SIG-M5 (cell line): ENCODE data around the gene TAOK1.
"Not testable (repeated sequence)": the region's sequence is repeated elsewhere in the genome, so short reads cannot be mapped to it uniquely, and the experiment has no call there.

Experiments used
- DNase-seq: peaks from one replicate; lab custom pipeline; 2025; lab: John Stamatoyannopoulos, UW

TAOK1 gene

DNA sequence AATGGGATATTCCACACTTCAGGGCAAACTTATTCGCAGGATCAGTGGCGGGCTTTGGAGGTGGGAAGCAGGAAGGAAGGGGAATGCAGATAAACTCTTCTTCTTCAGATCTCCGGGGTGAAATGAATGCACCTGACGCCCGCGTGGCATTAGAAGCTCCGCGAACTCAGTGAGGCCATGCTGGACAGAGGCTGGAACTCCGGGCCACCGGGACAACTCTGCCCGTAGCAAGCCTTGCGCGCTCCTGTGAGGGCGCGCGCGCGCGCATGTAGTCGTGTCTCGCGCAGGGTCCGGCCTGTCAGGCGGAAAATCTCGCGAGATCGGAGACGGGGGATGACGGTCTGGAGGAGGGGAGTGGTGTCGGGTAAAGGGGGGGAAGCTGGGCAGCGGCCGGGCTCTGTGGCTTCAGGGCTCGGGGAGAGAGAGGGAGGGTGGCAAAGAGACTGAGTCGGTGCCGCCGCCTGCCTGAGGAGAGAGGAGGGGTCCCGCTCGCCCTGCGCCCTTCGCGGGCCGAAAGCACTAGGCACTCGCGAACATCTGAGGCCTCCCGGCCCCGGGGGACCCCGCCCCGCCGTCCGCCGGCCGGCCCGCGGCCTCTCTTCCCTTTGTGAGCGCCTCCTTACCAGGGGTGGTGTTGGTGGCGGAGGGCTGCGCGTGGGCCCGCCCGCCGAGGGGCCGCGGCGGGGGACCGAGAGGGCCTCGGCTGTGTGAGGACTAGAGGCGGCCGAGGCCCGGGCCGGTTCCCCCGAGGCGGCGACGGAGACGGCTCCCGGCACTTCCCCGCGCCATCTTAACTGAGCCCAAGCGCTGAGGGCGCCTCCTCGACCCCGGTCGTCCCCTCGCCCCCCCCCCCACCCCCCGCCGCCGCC is at the start of gene TAOK1:
Gene TAOK1, plus strand, starts transcription at position 382 of the 869 bp plus-strand sequence. CDS start 61,186 bp downstream, outside the sequence.
- peak; percentile 80 for DNase-seq

DNA sequence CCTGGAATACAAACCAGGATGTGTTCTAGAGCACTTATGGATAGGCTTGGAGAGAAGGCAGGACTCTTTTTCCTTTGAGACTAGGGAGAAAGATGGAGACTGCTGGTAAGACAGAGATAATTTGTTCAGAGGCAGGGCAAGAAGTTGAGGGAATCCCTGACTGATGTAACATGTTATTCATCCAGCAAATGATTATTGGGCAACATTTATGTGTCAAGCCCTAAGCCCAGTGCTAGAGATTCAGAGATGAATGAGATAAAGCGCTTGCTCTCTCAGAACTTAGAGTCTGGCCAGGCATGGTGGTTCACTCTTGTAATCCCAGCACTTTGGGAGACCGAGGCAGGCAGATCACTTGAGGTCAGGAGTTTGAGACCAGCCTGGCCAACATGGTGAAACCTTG is 48.4 kb upstream of the TAOK1 start:
- DNase-seq: peak; percentile 50

DNA sequence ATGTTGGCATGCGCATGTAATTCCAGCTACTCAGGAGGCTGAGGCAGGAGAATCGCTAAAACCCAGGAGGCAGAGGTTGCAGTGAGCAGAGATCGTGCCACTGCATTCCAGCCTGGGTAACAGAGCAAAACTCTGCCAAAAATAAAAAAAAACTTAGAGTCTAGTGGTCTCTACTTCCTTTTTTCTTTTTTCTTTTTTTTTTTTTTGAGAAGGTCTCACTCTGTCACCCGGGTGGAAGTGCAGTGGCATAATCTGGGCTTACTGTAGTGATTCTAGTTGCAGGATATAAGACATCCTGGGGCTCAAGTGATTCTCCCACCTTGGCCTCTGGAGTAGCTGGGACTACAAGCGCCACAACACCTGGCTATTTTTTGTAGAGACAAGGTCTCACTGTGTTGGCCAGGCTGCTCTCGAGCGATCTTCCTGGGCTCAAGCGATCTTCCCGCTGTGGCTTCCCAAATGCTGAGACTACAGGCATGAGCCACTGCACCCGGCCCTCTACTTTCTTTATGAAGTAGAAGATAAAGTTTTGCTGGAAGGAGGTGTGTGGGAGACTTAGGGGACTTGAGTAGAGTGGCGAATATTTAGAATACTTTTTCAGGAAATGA is 47.9 kb upstream of the TAOK1 start:
- DNase-seq: peak; percentile 48

DNA sequence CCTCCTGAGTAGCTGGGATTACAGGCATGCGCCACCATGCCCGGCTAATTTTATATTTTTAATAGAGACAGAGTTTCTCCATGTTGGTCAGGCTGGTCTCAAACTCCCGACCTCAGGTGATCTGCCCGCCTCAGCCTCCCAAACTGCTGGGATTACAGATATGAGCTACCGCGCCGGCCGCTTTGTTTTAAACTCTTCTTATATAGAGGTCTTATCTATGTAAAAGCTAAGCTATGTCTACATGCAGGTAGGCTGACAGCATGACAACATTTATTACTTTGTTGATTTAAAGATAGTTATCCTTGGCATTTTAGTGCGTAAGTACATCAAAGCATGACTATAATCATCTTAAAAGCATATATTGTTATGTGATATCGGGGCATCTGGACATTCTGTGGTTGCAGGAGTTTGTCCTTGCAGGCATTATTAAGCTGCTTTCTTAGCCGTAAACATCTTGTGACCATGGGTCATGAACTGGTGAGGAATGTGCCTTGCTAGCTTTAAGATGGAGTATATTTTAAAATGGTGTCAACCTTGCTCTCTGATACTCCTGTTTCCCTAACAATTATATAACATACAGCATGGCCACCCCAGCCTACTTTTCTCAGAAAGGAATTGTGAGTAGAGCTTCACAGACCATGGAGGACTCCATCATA is 45.8 kb upstream of the TAOK1 start:
- DNase-seq: no peak

DNA sequence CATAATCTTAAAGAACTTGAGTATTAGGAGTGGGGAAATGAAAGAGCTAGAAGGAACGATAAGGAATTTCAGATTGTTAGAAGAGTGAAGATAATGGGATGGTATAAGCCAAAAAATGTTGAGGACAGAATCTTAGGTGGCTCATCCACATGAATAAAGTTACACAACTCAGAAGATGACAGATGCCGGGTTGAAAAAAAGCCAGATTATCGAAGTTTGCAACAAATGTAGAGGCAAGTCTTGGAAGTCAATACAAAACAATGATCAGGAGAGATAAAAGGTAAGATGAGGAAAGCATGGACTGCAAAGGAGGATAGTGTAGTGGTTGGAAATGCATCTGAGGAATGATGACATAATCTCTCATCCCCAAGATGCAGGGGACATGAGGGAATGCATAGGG is 45.1 kb upstream of the TAOK1 start:
- no peak for DNase-seq

DNA sequence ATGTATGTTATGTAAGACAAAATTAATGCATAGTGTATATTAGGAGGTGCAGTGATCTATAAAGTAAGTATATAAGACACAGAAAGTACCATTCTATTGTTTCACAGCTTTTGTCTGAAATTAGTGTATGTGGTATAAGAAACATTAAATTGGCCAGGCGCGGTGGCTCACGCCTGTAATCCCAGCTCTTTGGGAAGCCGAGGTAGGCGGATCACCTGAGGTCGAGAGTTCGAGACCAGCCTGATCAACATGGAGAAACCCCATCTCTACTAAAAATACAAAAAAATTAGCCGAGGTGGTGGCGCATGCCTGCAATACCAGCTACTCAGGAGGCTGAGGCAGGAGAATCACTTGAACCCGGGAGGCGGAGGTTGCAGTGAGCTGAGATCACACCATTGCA is 44.7 kb upstream of the TAOK1 start:
- not testable (repeated sequence) for DNase-seq

DNA sequence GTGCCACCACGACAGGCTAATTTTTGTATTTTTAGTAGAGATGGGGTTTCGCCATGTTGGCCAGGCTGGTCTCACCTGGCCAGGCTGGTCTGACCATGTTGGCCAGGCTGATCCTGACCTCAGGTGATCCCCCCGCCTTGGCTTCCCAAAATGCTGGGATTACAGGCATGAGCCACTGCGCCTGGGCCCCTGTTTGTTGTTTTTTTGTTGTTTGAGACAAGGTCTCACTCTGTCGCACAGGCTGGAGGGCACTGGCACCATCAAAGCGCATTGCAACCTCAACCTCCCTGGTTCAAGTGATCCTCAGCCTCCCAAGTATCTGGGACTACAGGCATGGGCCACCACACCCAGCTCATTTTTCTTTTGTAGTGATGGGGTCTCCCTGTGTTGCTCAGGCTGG is 43.7 kb upstream of the TAOK1 start:
- DNase-seq: no peak

DNA sequence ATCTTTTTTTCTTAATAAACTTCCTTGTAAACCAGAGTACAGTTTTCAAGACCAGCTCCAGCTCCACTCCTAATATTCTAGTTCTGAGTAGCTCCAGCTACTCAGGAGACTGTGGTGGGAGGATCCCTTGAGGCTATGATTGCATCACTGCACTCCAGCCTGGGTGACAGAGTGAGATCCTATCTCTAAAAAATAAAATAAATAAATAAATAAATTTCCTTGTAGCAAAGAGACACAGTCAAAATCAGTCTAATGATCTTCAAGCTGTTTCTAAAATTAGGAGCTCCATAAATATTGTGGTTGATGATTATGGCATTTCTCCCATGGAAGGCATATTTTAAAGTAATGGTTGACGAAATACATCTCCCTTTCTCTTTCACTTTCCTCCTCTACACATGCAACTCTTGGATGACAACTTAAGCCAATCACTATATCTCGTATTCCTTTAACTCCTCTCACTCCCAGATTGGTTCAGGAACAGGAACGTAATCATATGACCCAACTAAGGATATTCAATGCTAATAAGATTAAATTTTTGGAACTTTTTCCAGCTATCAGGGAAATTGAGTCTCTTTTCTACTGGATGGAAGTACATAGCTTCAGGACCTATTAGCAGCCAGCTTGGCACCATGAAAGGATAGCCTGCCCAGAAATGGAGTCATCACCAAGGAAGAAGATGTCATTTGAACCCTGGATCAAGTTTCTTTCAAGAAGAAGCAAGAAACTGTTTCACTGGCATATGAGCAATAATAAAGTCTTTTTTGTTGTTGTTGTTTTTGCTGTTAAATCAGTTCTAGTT is 42.1 kb upstream of the TAOK1 start:
- no peak for DNase-seq

DNA sequence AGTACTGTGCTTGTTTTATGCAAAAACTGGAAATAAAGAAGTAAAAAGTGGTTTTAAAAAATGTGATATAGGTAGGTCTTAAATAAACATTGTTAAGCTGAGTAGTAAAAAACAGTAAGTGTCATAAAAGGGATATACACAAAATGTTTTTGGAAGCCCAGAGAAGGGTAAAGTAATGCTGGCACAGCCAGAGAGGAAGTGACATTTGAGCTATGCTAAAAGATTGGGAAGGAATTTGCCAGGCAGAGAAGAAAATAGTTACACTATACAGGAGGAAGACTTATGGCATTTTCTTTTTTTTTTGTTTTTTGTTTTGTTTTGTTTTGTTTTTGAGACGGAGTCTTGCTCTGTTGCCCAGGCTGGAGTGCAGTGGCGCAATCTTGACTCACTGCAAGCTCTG is 40.8 kb upstream of the TAOK1 start:
- no peak for DNase-seq

DNA sequence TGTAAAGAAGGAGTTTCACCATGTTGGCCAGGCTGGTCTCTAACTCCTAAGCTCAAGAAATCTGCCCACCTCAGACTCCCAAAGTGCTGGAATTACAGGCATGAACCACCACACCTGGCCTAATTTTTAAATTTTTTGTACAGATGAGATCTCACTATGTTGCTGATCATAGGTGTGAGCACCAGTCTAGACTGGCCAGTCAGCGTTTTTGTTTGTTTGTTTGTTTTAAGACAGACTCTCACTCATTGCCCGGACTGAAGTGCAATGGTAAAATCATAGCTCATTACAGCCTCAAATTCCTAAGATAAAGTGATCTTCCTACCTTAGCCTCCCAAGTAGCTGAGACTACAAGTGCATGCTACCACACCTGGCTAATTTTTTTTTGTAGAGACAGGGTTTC is 38.0 kb upstream of the TAOK1 start:
- no peak for DNase-seq

DNA sequence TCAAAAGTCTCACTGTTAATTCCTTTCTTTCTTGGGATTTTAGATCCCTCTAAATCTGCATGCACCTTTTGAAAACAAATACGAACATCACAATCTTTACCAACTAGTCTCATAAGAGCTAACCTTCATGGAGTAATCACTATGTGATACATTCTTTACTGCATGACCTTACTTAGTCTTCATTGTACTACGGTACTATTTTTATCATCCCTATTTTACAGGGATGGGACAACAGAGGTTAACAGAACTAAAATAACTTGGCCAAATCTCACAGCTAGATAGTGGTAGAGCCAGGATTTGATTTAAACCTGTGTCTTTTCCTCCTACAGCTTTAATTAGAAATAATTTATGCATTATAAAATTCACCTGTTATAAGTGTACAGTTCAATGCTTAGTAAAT is 32.9 kb upstream of the TAOK1 start:
- no peak for DNase-seq

DNA sequence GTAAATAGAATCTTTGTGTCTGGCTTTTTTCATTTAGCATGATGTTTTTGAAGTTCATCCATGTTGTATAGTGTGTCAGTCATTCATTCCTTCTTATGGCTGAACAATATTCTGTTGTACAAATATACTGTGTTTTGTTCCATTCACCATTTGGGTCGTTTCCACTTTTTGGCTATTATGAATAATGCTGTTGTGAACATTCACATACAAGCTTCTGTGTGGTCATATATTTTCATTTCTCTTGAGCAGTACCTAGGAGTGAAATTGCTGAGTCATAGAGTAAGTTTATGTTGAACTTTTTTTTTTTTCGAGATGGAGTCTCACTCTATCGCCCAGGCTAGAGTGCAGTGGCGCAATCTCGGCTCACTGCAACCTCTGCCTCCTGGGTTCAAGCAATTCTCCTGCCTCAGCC is 32.3 kb upstream of the TAOK1 start:
- no peak for DNase-seq

DNA sequence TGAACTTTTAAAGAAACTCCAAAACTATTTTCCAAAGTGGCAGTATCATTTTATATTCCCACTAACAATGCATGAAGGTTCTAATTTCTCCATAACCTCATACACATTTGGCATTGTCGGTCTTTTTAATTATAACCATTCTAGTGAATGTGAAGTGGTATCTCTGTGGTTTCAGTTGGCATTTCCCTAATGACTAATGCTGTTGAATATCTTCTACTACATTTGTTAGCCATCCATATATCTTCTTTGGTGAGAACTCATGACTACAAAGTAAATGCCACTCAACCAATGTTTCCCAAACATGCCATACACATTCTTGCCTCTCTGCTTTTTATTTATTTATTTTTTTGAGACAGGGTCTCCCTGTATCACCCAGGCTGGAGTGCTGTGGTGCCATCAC is 31.7 kb upstream of the TAOK1 start:
- no peak for DNase-seq

DNA sequence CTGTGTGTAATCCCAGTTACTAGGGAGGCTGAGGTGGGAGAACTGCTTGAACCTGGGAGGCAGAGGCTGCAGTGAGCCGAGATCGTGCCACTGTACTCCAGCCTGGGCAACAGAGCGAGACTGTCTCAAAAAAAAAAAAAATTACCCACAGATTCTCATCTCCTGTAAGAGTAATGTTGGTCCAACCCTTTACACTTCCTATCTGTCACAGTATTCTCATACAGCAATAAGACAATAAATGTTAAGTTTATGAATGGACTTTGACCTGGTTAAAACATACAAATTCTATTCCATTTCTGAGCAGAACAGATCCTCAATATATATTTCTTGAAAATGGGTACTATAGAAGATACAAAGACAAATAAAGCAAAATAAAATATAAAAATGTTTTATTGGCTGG is 30.4 kb upstream of the TAOK1 start:
- DNase-seq: no peak

DNA sequence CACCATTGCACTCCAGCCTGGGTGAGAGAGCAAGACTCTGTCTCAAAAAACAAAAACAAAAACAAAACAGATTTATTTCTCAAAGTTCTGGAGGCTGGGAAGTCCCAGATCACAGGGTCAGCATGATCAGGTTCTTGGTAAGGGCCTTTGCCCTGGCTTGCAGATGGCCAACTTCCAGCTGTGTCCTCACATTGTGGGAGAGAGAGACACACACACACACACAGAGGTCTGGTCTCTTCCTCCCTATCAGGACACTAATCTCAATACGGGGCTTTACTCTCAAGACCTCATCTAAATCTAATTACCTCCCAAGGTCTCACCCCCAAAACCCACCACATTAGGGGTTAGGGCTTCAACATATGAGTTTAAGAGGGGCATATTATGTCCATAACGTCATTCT is 26.4 kb upstream of the TAOK1 start:
- DNase-seq: no peak

DNA sequence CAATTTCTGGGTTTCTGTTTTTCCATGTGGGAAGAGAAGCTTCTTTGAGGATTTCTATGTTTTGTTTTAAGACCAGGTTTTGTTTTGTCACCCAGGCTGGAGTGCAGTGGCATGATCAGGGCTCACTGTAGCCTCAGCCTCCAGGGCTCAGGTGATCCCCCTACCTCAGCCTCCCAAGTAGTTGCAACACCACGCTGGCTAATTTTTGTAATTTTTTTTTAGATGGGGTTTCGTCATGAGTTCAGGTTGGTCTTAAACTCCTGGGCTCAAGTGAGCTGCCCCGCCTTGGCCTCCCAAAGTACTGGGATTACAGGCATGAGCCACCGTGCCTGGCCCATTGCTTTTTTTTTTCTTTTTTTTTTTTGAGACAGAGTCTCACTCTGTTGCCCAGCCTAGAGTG is 25.5 kb upstream of the TAOK1 start:
- no peak for DNase-seq

DNA sequence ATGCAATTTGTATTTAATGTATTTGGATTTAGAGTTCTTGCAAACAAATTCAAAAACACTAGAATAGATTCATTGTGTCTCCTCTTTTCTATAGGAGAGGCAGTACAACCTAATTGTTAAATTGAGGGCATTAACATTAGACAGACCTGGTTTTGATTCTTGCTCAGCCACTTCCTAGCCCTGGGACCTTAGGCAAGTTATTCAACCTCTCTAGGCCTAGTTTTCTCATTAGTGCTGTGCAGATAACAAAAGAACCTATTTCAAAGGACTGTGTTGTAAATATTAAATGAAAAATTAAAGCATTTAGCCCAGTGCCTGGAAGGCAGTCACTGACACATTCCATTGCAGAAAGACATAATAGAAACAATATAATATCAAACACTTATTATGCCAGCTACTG is 22.0 kb upstream of the TAOK1 start:
- no peak for DNase-seq

DNA sequence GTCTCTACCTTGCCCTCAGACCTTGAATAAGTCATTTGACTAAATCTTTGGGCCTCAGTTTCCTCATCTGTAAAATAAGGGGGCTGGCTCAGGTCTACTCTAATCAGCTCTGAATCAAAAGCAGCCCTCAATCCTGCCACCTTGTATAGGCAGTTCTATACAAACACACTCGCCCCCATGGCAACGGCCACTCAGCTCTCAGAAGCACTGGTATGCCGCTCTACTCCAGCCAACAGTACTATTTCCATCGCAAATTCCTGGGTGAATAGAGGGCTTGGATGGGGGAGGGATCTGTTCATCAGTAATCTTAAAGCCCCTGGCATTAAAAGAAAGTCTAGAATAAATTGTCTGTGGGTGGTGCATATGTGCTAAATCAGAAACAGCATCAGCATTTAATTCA is 21.2 kb upstream of the TAOK1 start:
- no peak for DNase-seq

DNA sequence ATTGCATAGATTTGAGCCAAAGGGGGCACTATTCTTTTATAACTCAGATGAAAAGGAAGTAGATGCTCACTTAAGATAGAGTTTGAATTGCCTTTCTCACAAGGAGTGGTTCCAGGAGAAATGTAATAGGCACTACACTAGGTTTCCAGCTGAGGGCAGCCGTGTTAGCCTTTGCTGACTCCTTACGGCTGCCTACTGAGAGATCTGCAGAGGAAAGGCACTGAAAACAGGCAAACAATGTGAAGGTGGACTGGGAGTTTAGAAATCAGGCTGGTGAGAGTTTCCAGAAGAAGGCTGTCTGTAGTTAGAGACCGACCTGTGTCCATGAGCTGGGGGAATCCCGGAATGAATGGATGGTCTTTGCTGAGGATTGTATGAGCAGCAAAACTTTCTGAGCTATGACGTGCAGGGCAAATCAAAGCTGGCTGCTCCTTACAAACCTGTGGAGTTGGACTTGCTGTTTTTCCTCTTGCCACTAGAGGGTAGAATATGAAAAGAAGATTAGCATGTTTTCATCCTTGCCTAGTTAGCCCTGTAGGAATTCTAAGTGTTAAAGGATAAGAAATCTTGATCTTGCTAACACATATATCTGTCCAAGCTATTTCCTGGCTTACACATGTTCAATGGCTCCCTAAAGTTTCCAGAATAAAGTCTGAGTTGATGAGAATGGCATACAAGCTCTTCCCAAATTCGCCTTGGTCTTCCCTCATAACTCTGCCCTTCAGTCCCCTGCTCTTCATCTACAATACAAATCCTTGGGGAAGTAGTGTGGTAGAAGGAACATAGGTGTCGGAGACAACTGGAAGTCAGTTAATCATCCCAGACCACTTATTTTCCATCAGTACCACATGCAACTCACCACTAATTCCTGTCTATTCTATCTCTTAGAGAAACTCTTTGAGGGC is 20.1 kb upstream of the TAOK1 start:
- DNase-seq: peak; percentile 28

DNA sequence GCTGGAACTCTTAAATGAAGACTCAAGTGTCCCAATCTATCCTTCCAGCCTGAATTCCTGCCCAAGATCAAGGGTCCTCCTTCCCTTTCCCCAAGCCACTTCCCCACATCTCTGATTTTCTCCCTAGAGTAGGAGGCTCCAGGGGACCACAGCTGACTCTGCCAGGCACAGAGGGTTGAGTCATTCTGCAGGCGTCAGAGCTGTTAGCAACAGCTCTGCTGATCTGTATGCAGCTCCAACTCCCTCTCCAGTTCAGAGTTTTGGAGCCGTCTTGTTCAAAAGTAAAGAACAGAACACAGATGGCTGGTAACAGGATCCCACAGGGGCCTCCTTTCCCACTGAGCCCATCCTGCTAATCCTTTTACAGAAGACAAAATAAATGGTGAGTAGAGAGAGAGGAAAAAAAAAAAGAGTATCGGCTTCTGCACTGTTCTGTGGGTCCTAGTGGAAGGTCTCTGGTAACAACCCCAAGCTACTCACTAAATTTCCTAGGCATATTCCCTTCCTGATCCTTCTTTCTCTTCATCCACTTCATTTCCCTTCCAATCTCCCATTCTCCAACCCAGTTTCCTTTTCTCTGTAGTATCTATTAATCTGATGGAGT is 13.4 kb upstream of the TAOK1 start:
- DNase-seq: no peak

DNA sequence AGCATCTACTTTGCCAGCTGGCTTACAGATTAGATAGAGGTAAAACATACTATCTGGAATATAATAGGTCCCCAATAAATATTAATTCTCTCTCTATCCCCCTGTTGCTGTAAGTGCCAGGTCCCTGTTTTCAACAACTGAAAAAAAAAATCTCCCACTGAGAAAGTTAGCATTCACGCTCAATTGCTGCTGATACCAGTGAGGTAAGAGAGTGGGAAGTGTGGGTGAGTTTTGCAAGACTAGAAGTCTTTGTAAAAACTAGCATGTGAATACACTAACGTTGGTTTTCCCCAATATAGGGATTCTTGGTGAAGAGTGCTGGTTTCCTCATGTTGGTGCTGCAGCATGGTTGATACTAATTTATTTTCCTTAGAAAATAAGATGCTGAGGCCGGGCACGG is 11.7 kb upstream of the TAOK1 start:
- DNase-seq: no peak
